Tibial nerve (tissue), 4 donors: ENCODE data around the gene CCDC18. TPM values are rescaled to one million over a fixed set of nuclear protein-coding genes. Genes with fewer than 3 reads are reported as not detected.

Source experiments
- DNase-seq, 2 donors: peaks; one replicate each; pipeline ENCODE4 v3.0.0-alpha.2; 2019; ENCODE audit warnings: low spot score in 2 of 2
- H3K27ac ChIP-seq, 4 donors: fragments of 200-600 bp; sonication (generic) in 3 of 4; one replicate each; pipeline ENCODE4 v1.5.1; 2017 to 2019; ENCODE audit warnings: mild to moderate bottlenecking in 1 of 4
- H3K27me3 ChIP-seq, 2 donors: fragments of 200-600 bp; sonication (generic) in 1 of 2; one replicate each; pipeline versions ENCODE4 v1.5.1 to v1.6.0; 2017 to 2019
- H3K36me3 ChIP-seq, 3 donors: fragments of 200-600 bp; sonication (generic); one replicate each; pipeline ENCODE4 v1.5.1; 2018 to 2019
- H3K4me1 ChIP-seq, 4 donors: fragments of 200-600 bp; sonication (generic) in 3 of 4; one replicate each; pipeline ENCODE4 v1.5.1; 2017 to 2019
- H3K4me3 ChIP-seq, 4 donors: fragments of 200-600 bp; sonication (generic) in 3 of 4; one replicate each; pipeline ENCODE4 v1.5.1; 2017 to 2019; ENCODE audit warnings: mild to moderate bottlenecking in 1 of 4, moderate library complexity in 1 of 4
- H3K9me3 ChIP-seq, 4 donors: fragments of 200-600 bp; sonication (generic) in 3 of 4; one replicate each; pipeline ENCODE4 v1.5.1; 2017 to 2019
- EP300 ChIP-seq, 2 donors: sonication (generic); formaldehyde crosslinking; IDR thresholded peaks; one replicate each; pipeline ENCODE4 v1.6.1; 2017; ENCODE audit warnings: antibody characterized with exemption in 2 of 2, mild to moderate bottlenecking in 1 of 2
- POLR2A ChIP-seq, 2 donors: fragments of 450-650 bp; IDR thresholded peaks; one replicate each; pipeline ENCODE4 v1.6.1; 2017; ENCODE audit warnings: antibody characterized with exemption in 2 of 2, mild to moderate bottlenecking in 2 of 2, moderate library complexity in 2 of 2
- WGBS, 2 donors: methylation state at CpG; one replicate each; pipeline ENCODE4 v1.1.5; 2018; 5-methylcytosine and 5-hydroxymethylcytosine counted together
- total RNA-seq, 4 donors: library from RNA; depleted of rRNA; stranded (reverse); fragments of >200 nt; gene quantifications; one replicate each; pipeline ENCODE4 v1.1.0, GENCODE V29; 2016
- TF ChIP-seq, protein P1 (sequence below), 5 experiments: fragments of 200-600 bp in 3 of 5; fragments of 450-650 bp in 2 of 5; sonication (generic) in 3 of 5; IDR thresholded peaks; one replicate each; pipeline ENCODE4 v1.5.1; 2016 to 2019; ENCODE audit warnings: antibody characterized with exemption in 5 of 5, mild to moderate bottlenecking in 3 of 5, moderate library complexity in 2 of 5

CCDC18 gene
- total RNA-seq, 4 donors from 2014 or later, result 2.2 to 16.0 (median 8.7) TPM

DNA sequence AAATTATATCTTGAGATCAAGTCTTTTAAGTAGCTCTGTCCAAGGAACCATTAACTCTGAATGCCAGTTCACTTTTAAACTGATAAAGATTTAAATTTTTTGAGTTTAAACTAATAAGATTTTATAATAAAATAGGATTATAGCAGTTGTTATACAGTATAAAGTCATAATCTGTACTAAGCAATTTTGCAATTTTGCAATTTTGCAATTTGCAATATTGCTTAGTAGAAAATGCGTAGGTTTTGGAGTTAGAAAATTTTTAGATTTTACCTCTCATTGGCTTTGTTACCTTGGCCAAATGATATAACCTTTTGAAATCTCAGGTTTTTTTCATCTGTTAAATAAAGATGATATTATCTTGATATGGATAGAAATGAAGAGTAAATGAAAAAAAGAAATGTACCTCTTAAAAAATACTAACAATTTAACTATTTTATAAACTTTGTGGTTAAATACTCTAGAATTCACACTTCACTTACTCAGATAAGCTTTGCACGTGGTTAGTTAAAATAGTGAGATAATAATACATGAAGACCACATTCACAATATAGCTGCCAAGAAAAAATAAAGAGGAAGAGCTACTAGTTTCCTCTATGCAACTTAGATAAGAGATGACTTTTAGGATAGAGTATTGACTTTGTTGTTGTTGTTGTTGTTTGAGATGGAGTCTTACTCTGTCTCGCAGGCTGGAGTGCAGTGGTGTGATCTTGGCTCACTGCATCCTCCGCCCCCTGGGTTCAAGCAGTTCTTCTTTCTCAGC is 13.9 kb downstream of the CCDC18 start:
- 84 to 89% methylated on average over 4 of the region's 4 CpGs for WGBS, 2 donors
- Histone ChIP-seq H3K4me3 (no peak overlapping the region), H3K9me3 (no peaks in the 10 kb centered on the region), H3K4me1 (no peaks in the 10 kb centered on the region), H3K36me3 (peaks cover 0 to 14% (median 0%) of the 10 kb centered on the region in 3 donors), H3K27me3 (no peaks in the 10 kb centered on the region), H3K27ac (no peak overlapping the region)
- DNase-seq, result no peak
- TF ChIP-seq, protein P1, sequence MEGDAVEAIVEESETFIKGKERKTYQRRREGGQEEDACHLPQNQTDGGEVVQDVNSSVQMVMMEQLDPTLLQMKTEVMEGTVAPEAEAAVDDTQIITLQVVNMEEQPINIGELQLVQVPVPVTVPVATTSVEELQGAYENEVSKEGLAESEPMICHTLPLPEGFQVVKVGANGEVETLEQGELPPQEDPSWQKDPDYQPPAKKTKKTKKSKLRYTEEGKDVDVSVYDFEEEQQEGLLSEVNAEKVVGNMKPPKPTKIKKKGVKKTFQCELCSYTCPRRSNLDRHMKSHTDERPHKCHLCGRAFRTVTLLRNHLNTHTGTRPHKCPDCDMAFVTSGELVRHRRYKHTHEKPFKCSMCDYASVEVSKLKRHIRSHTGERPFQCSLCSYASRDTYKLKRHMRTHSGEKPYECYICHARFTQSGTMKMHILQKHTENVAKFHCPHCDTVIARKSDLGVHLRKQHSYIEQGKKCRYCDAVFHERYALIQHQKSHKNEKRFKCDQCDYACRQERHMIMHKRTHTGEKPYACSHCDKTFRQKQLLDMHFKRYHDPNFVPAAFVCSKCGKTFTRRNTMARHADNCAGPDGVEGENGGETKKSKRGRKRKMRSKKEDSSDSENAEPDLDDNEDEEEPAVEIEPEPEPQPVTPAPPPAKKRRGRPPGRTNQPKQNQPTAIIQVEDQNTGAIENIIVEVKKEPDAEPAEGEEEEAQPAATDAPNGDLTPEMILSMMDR (IDR thresholded peaks at IDR 0.05), result no peak
- TF ChIP-seq POLR2A (IDR thresholded peaks at IDR 0.05) (no peak), EP300 (IDR thresholded peaks at IDR 0.05) (no peak)

DNA sequence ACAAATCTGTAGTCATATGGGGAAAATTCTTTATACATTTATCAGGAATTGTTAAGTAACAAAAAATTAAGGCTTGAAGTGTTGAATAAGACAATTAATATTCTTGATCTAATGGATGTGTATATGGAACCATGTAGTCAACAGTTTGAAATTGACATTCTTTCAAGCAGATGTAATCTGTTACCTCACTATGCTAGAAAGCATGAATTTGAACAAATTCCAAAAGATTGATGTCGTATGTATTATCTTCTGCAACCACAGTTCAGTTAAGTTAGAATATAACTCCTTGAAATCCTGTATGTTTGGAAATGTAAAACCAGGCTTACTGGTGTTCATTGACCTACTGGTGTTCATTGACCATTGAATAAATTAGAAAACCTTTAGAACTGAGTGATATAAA is 16.1 kb downstream of the CCDC18 start:
- TF ChIP-seq EP300 (IDR thresholded peaks at IDR 0.05) (no peak), POLR2A (IDR thresholded peaks at IDR 0.05) (no peak)
- TF ChIP-seq, protein P1 (IDR thresholded peaks at IDR 0.05), result no peak
- DNase-seq, result no peak
- Histone ChIP-seq H3K4me3 (no peak overlapping the region), H3K36me3 (peaks cover 0 to 22% (median 0%) of the 10 kb centered on the region in 3 donors), H3K27me3 (no peaks in the 10 kb centered on the region), H3K9me3 (no peaks in the 10 kb centered on the region), H3K4me1 (no peaks in the 10 kb centered on the region), H3K27ac (no peak overlapping the region)
- 66 to 67% methylated on average over 1 of the region's 1 CpG for WGBS, 2 donors

DNA sequence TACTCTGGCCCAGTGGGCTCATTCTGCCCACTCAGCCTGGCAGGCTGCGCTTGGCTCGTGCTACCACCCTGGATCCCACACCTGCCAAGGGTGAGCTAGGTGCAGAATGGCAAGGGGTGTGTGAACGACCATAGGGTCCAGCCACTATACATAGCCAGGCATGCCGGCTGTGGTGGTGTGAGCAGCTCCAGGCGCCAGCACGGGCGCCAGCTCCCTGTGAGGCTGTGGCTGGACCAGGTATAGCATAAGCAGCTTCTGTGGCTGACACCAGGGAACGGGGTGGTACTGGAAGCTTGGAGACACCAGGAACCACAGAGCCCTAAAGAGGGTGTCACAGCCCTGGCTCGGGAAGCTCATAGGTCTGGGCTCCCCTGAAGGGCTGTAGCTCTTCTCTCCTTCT is 18.6 kb downstream of the CCDC18 start:
- H3K36me3 ChIP-seq, result peaks cover 0 to 31% (median 0%) of the 10 kb centered on the region in 3 donors
- TF ChIP-seq, protein P1 (IDR thresholded peaks at IDR 0.05), result no peak
- no peak for TF ChIP-seq POLR2A (IDR thresholded peaks at IDR 0.05)
- TF ChIP-seq EP300 (IDR thresholded peaks at IDR 0.05), result no peak
- DNase-seq, result no peak
- whole genome bisulfite sequencing, 2 donors, result 93 to 100% methylated on average over 8 to 9 of the region's 9 CpGs
- H3K9me3 ChIP-seq, result no peaks in the 10 kb centered on the region
- no peak overlapping the region for H3K27ac ChIP-seq
- H3K4me1 ChIP-seq, result no peaks in the 10 kb centered on the region
- no peak overlapping the region for H3K4me3 ChIP-seq
- H3K27me3 ChIP-seq, result no peaks in the 10 kb centered on the region

DNA sequence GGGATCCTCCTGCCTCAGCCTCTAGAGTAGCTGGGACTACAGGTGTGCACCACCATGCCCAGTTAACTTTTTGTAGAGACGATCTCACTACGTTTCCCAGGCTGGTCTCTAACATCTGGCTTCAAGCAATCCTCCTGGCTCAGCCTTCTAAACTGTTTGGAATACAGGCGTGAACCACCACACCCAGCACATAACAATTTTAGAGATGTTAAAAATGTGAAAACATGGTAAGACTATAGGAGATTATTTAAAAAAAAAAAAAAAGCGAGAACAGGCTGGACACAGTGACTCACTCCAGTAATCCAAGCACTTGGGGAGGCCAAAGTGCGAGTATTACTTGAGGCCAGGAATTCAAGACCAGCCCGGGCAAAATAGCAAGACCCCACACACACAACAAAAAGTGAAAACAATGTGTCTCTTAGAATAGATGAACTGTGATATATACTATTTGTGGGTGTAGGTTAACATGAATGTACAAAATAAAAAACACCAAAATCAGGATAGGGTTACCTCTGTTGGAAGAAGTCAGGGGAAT is 19.6 kb downstream of the CCDC18 start:
- H3K27ac ChIP-seq, result no peak overlapping the region
- H3K4me1 ChIP-seq, result no peaks in the 10 kb centered on the region
- TF ChIP-seq POLR2A (IDR thresholded peaks at IDR 0.05) (no peak), EP300 (IDR thresholded peaks at IDR 0.05) (no peak)
- TF ChIP-seq, protein P1 (IDR thresholded peaks at IDR 0.05), result no peak
- DNase-seq, result no peak
- H3K27me3 ChIP-seq, result no peaks in the 10 kb centered on the region
- WGBS, 2 donors, result 75 to 80% methylated on average over 6 of the region's 6 CpGs
- H3K9me3 ChIP-seq, result no peaks in the 10 kb centered on the region
- peaks cover 0 to 31% (median 0%) of the 10 kb centered on the region in 3 donors for H3K36me3 ChIP-seq
- no peak overlapping the region for H3K4me3 ChIP-seq

DNA sequence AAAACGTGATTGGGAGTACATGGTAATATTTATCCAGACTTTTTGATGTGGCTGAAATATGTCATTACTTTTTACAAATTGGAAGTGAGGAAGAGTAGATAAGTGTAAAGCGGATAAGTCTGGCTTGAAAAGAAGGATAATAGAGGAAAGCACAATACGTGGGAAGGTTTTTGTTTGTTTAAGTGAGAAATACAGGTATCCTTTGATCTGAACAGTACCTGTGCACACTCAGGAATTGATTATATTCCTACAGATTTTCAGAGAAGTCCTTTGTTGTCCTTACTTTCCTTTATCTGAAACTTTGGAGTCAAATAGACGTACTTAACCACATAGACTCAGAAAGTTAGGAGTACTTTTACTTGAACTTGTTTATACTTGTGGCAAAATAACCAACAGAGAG is 20.2 kb downstream of the CCDC18 start:
- 91 to 92% methylated on average over 4 of the region's 4 CpGs for WGBS, 2 donors
- peaks cover 0 to 31% (median 0%) of the 10 kb centered on the region in 3 donors for H3K36me3 ChIP-seq
- H3K4me3 ChIP-seq, result no peak overlapping the region
- no peaks in the 10 kb centered on the region for H3K9me3 ChIP-seq
- TF ChIP-seq EP300 (IDR thresholded peaks at IDR 0.05), result no peak
- TF ChIP-seq POLR2A (IDR thresholded peaks at IDR 0.05), result no peak
- TF ChIP-seq, protein P1 (IDR thresholded peaks at IDR 0.05), result no peak
- no peaks in the 10 kb centered on the region for H3K4me1 ChIP-seq
- no peak for DNase-seq
- H3K27ac ChIP-seq, result no peak overlapping the region
- no peaks in the 10 kb centered on the region for H3K27me3 ChIP-seq
